Effector memory CD8-positive, alpha-beta T cell (primary cell): ENCODE results near the gene MACROD1.

Source experiments
- ATAC-seq: fragments of 150-1000 bp; cut with Tn5 transposase; replicated peaks from 2 replicates; pipeline ENCODE4 v1.10.0; 2021; ENCODE audit warnings: mild to moderate bottlenecking, moderate library complexity
- DNase-seq, 3 experiments: peaks; one replicate each; pipeline ENCODE4 v3.0.0; 2021
- H3K27ac Mint-ChIP-seq, 2 donors: one replicate each; pipeline ENCODE4 v1.8.0; 2022; ENCODE audit warnings: mild to moderate bottlenecking in 2 of 2, mixed read lengths in 2 of 2, moderate library complexity in 2 of 2
- H3K27me3 Mint-ChIP-seq, 2 donors: one replicate each; pipeline ENCODE4 v1.8.0; 2022; ENCODE audit warnings: mixed read lengths in 2 of 2
- H3K36me3 Mint-ChIP-seq: one replicate; pipeline ENCODE4 v1.8.0; 2022; ENCODE audit warnings: mild to moderate bottlenecking, moderate library complexity, mixed read lengths; ENCODE audit not compliant: insufficient read depth
- H3K4me1 Mint-ChIP-seq, 2 donors: one replicate each; pipeline ENCODE4 v1.8.0; 2022; ENCODE audit warnings: low read depth in 2 of 2, mixed read lengths in 2 of 2
- H3K4me3 Mint-ChIP-seq, 2 donors: one replicate each; pipeline ENCODE4 v1.8.0; 2022; ENCODE audit warnings: mild to moderate bottlenecking in 2 of 2, mixed read lengths in 2 of 2, moderate library complexity in 2 of 2
- H3K9me3 Mint-ChIP-seq, 2 donors: one replicate each; pipeline ENCODE4 v1.8.0; 2022; ENCODE audit warnings: mixed read lengths in 2 of 2

MACROD1 gene

GRCh38 chr11:64203421-64204079 is 37.6 kb upstream of the MACROD1 start:
- H3K27me3 Mint-ChIP-seq: no peaks in the 10 kb centered on the region
- H3K27ac Mint-ChIP-seq: peak overlapping the region; percentile 67 to 77
- H3K4me3 Mint-ChIP-seq: no peak overlapping the region
- peaks cover 24 to 28% of the 10 kb centered on the region in 2 donors for H3K4me1 Mint-ChIP-seq
- peaks cover 86% of the 10 kb centered on the region for H3K36me3 Mint-ChIP-seq
- H3K9me3 Mint-ChIP-seq: no peaks in the 10 kb centered on the region
- ATAC-seq: no peak
- no peak for DNase-seq

GRCh38 chr11:64202992-64203391 is 37.1 kb upstream of the MACROD1 start:
- Mint-ChIP-seq H3K27ac (peak overlapping the region; percentile 67 to 77), H3K27me3 (no peaks in the 10 kb centered on the region), H3K4me3 (no peak overlapping the region), H3K9me3 (no peaks in the 10 kb centered on the region), H3K36me3 (peaks cover 88% of the 10 kb centered on the region), H3K4me1 (peaks cover 19 to 22% of the 10 kb centered on the region in 2 donors)
- ATAC-seq (no peak), DNase-seq (no peak)

GRCh38 chr11:64201543-64201942 is 35.6 kb upstream of the MACROD1 start:
- no peak for DNase-seq
- Mint-ChIP-seq H3K9me3 (no peaks in the 10 kb centered on the region), H3K4me1 (peaks cover 13 to 18% of the 10 kb centered on the region in 2 donors), H3K27me3 (no peaks in the 10 kb centered on the region), H3K4me3 (no peak overlapping the region), H3K27ac (no peak overlapping the region), H3K36me3 (peaks cover 89% of the 10 kb centered on the region)
- ATAC-seq: no peak

- no peak for DNase-seq
- peaks cover 100% of the 10 kb centered on the region for H3K36me3 Mint-ChIP-seq
- H3K4me1 Mint-ChIP-seq: peaks cover 3 to 8% of the 10 kb centered on the region in 2 donors
- H3K27me3 Mint-ChIP-seq: no peaks in the 10 kb centered on the region
- H3K27ac Mint-ChIP-seq: peak overlapping the region in 1 of 2 donors; percentile 17
- H3K4me3 Mint-ChIP-seq: no peak overlapping the region
- H3K9me3 Mint-ChIP-seq: no peaks in the 10 kb centered on the region
- ATAC-seq: no peak
Measured at GRCh38 chr11:64198511-64198910, 32.6 kb upstream of the MACROD1 start.

GRCh38 chr11:64196626-64197025 is 30.7 kb upstream of the MACROD1 start:
- Mint-ChIP-seq H3K4me3 (no peak overlapping the region), H3K27me3 (no peaks in the 10 kb centered on the region), H3K9me3 (no peaks in the 10 kb centered on the region), H3K27ac (no peak overlapping the region), H3K36me3 (peaks cover 90% of the 10 kb centered on the region), H3K4me1 (peaks cover 3 to 4% of the 10 kb centered on the region in 2 donors)
- ATAC-seq (no peak), DNase-seq (no peak)

GRCh38 chr11:64192434-64192833 is 26.5 kb upstream of the MACROD1 start:
- no peaks in the 10 kb centered on the region for H3K27me3 Mint-ChIP-seq
- H3K9me3 Mint-ChIP-seq: no peaks in the 10 kb centered on the region
- DNase-seq (no peak), ATAC-seq (no peak)
- peak overlapping the region in 1 of 2 donors; percentile 55 for H3K27ac Mint-ChIP-seq
- H3K36me3 Mint-ChIP-seq: peaks cover 64% of the 10 kb centered on the region
- H3K4me1 Mint-ChIP-seq: peaks cover 6 to 10% of the 10 kb centered on the region in 2 donors
- H3K4me3 Mint-ChIP-seq: no peak overlapping the region

GRCh38 chr11:64186492-64187165 is 20.7 kb upstream of the MACROD1 start:
- peak overlapping the region in 1 of 2 donors; percentile 86 for H3K27ac Mint-ChIP-seq
- peaks cover 29% of the 10 kb centered on the region for H3K36me3 Mint-ChIP-seq
- no peaks in the 10 kb centered on the region for H3K27me3 Mint-ChIP-seq
- H3K4me3 Mint-ChIP-seq: no peak overlapping the region
- H3K9me3 Mint-ChIP-seq: no peaks in the 10 kb centered on the region
- peaks cover 16 to 21% of the 10 kb centered on the region in 2 donors for H3K4me1 Mint-ChIP-seq
- no peak for ATAC-seq
- peak in 1 of 3 experiments; percentile 37 for DNase-seq

- Mint-ChIP-seq H3K4me1 (peaks cover 18 to 21% of the 10 kb centered on the region in 2 donors), H3K27ac (peak within 1 kb of the TSS in 1 of 2 donors; percentile 86), H3K4me3 (peak within 1 kb of the TSS in 1 of 2 donors; percentile 91), H3K27me3 (no peaks in the 10 kb centered on the region), H3K36me3 (peaks cover 29% of the 10 kb centered on the region), H3K9me3 (no peaks in the 10 kb centered on the region)
- DNase-seq (peak; percentile 97 to 98 (median 98)), ATAC-seq (peak; percentile 87)
Measured at GRCh38 chr11:64185693-64186491, 20.0 kb upstream of the MACROD1 start, which contains the start of gene STIP1. TSS of gene STIP1 (plus strand) at chr11:64186171. CDS start at chr11:64186262, 91 bp downstream.

- Mint-ChIP-seq H3K36me3 (peaks cover 28% of the 10 kb centered on the region), H3K27ac (peak overlapping the region in 1 of 2 donors; percentile 31), H3K9me3 (no peaks in the 10 kb centered on the region), H3K4me1 (peaks cover 18 to 21% of the 10 kb centered on the region in 2 donors), H3K27me3 (no peaks in the 10 kb centered on the region), H3K4me3 (peak overlapping the region in 1 of 2 donors; percentile 91)
- DNase-seq (peak in 1 of 3 experiments; percentile 25), ATAC-seq (no peak)
Measured at GRCh38 chr11:64185175-64185692, 19.3 kb upstream of the MACROD1 start.

GRCh38 chr11:64183890-64184289 is 18.0 kb upstream of the MACROD1 start:
- no peak for ATAC-seq
- peak overlapping the region in 1 of 2 donors; percentile 59 for H3K4me3 Mint-ChIP-seq
- H3K27ac Mint-ChIP-seq: peak overlapping the region in 1 of 2 donors; percentile 31

GRCh38 chr11:64181506-64182411 is 15.8 kb upstream of the MACROD1 start:
- DNase-seq: no peak
- no peaks in the 10 kb centered on the region for H3K27me3 Mint-ChIP-seq
- H3K9me3 Mint-ChIP-seq: no peaks in the 10 kb centered on the region
- H3K4me3 Mint-ChIP-seq: no peak overlapping the region
- no peak for ATAC-seq
- peaks cover 14 to 15% of the 10 kb centered on the region in 2 donors for H3K4me1 Mint-ChIP-seq
- H3K27ac Mint-ChIP-seq: no peak overlapping the region
- peaks cover 21% of the 10 kb centered on the region for H3K36me3 Mint-ChIP-seq

More at GRCh38 chr11:64183890-64184289, 18.0 kb upstream of the MACROD1 start:
- no peak for DNase-seq
- peaks cover 17% of the 10 kb centered on the region for H3K36me3 Mint-ChIP-seq
- no peaks in the 10 kb centered on the region for H3K9me3 Mint-ChIP-seq
- no peaks in the 10 kb centered on the region for H3K27me3 Mint-ChIP-seq
- H3K4me1 Mint-ChIP-seq: peaks cover 14 to 18% of the 10 kb centered on the region in 2 donors

GRCh38 chr11:64180891-64181290 is 15.0 kb upstream of the MACROD1 start:
- DNase-seq (no peak), ATAC-seq (no peak)
- H3K9me3 Mint-ChIP-seq: no peaks in the 10 kb centered on the region
- no peak overlapping the region for H3K27ac Mint-ChIP-seq
- H3K4me3 Mint-ChIP-seq: no peak overlapping the region
- peaks cover 14% of the 10 kb centered on the region in 2 donors for H3K4me1 Mint-ChIP-seq
- no peaks in the 10 kb centered on the region for H3K27me3 Mint-ChIP-seq
- H3K36me3 Mint-ChIP-seq: peaks cover 17% of the 10 kb centered on the region
